Aorta (tissue), 5 donors: ENCODE data around the gene LRMDA. TPM values are rescaled to one million over a fixed set of nuclear protein-coding genes. Genes with fewer than 3 reads are reported as not detected.

Source experiments
- ATAC-seq: fragments of 200-7000 bp; cut with Tn5 transposase; one replicate; pipeline ENCODE4 v1.9.1; 2022; ENCODE audit warnings: moderate library complexity; ENCODE audit not compliant: low FRiP score
- DNase-seq, 2 donors: peaks; one replicate each; pipeline ENCODE4 v3.0.0-alpha.2; 2020
- H3K27ac ChIP-seq, 2 donors: one replicate each; pipeline ENCODE4 v1.5.1; 2013; ENCODE audit warnings: low read length in 2 of 2, mild to moderate bottlenecking in 2 of 2, moderate library complexity in 2 of 2, control low read depth in 1 of 2, inconsistent platforms in 1 of 2, low read depth in 1 of 2
- H3K27me3 ChIP-seq, 2 donors: one replicate each; pipeline ENCODE4 v1.6.1; 2013; ENCODE audit warnings: control low read depth in 1 of 2, low read length in 1 of 2, mild to moderate bottlenecking in 1 of 2, moderate library complexity in 1 of 2; ENCODE audit not compliant: insufficient read depth in 2 of 2, control insufficient read depth in 1 of 2
- H3K36me3 ChIP-seq, 2 donors: one replicate each; pipeline ENCODE4 v1.6.1; 2013; ENCODE audit warnings: control low read depth in 1 of 2, low read length in 1 of 2, mild to moderate bottlenecking in 1 of 2; ENCODE audit not compliant: insufficient read depth in 2 of 2, control insufficient read depth in 1 of 2
- H3K4me1 ChIP-seq, 2 donors: one replicate each; pipeline ENCODE4 v1.6.1; 2013; ENCODE audit warnings: low read length in 2 of 2, control low read depth in 1 of 2, mild to moderate bottlenecking in 1 of 2, moderate library complexity in 1 of 2; ENCODE audit not compliant: insufficient read depth in 2 of 2, control insufficient read depth in 1 of 2
- H3K4me3 ChIP-seq, 2 donors: one replicate each; pipeline ENCODE4 v1.5.1; 2013; ENCODE audit warnings: low read length in 2 of 2, control low read depth in 1 of 2, mild to moderate bottlenecking in 1 of 2
- H3K9me3 ChIP-seq: one replicate; pipeline ENCODE4 v1.6.1; 2013; ENCODE audit warnings: mild to moderate bottlenecking, low read length; ENCODE audit not compliant: control insufficient read depth
- WGBS, 2 donors: extraction: QIAGEN DNeasy Blood & Tissue Kit; methylation state at CpG; one replicate each; pipeline ENCODE4 v1.1.7; 2013; 5-methylcytosine and 5-hydroxymethylcytosine counted together
- intact Hi-C, 2 donors: fragments of 100-400 bp; cut with DNase I; formaldehyde crosslinking; loops; one replicate each; pipeline versions ENCODE4 v1.14.2 to v1.15.0; 2022
- polyA plus RNA-seq, 2 donors: library from polyadenylated mRNA; stranded (reverse); fragments of 200-250 nt; gene quantifications; one replicate each; pipeline ENCODE4 v1.2.3, GENCODE V29; 2013
- total RNA-seq, 2 donors: library from RNA; stranded (reverse); fragmentation: NEBNext Ultra II Directional; extraction: Animal tissue kit (Norgen Biotek cat#: 25700); gene quantifications; one replicate each; pipeline ENCODE4 v1.2.1, GENCODE V29; 2021
- donor health status: healthy with polysubstance abuse.
- donor health status: Bipolar disorder and iron deficiency.
- donor health status: DM: no; HTN: no; CAD: no.
- donor health status: DM: no; HTN: no; CAD: no.
- donor health status: DM: yes; HTN: yes; CAD: no.

Gene LRMDA
- total and polyA plus RNA-seq, 4 donors = 7.4 to 25.7 (median 14.7) TPM

GRCh38 chr10:76411729-76412435 is 980.5 kb downstream of the LRMDA start:
- 60 to 70% methylated on average over 8 of the region's 8 CpGs for WGBS, 2 donors
- Histone ChIP-seq H3K36me3 (no peaks in the 10 kb centered on the region), H3K27ac (peak overlapping the region in 1 of 2 donors; percentile 64), H3K4me1 (peaks cover 4 to 6% of the 10 kb centered on the region in 2 donors), H3K4me3 (no peak overlapping the region), H3K9me3 (no peaks in the 10 kb centered on the region), H3K27me3 (no peaks in the 10 kb centered on the region)
- DNase-seq = peak in 1 of 2 donors; percentile 47
- ATAC-seq = peak; percentile 17
- intact Hi-C loops = no loop called here

DNA sequence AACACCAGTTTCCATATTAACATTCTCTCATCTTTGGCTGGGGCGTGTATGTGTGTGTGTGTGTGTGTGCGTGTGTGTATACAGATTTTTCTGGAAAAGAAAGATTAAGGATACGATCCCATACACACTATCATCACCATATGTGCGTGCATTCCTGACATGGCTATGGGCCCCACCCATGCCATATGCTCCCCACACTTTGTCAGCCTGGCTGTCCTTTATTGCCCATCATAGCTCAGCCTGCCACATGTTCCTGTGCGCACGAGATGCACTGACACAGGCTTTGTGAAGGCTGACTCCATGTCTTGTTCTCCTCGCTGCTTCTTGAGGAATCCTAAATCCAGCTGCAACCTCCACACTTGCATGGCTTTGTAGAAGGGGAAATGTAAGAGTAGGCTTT is 984.1 kb downstream of the LRMDA start:
- intact Hi-C loops = no loop called here
- no peaks in the 10 kb centered on the region for H3K36me3 ChIP-seq
- H3K4me3 ChIP-seq = no peak overlapping the region
- H3K4me1 ChIP-seq = peaks cover 0 to 6% of the 10 kb centered on the region in 2 donors
- WGBS, 2 donors = 96% methylated on average over 7 of the region's 7 CpGs
- H3K27me3 ChIP-seq = no peaks in the 10 kb centered on the region
- no peak for ATAC-seq
- DNase-seq = no peak
- H3K27ac ChIP-seq = peak overlapping the region in 1 of 2 donors; percentile 34
- H3K9me3 ChIP-seq = no peaks in the 10 kb centered on the region

DNA sequence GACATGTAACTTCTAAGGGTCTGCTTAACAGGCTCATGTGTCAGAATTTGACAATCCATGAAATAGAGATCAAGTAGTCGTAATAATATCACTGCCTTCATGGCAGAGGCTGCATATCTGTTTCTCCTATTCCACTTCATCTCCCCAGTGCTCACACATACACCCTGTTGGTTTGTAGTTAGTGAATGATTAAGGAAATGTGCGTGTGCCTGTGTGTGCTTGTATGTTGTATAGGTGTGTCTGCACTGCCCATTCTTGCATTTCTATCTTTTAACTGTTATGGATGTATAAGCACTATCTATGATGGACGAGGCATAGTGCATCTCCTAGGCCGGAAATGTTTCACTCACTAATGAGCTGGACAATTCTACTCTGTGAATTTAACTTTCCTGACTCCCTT is 985.2 kb downstream of the LRMDA start:
- Histone ChIP-seq H3K9me3 (no peaks in the 10 kb centered on the region), H3K27ac (no peak overlapping the region), H3K4me3 (no peak overlapping the region), H3K36me3 (no peaks in the 10 kb centered on the region), H3K4me1 (peaks cover 0 to 3% of the 10 kb centered on the region in 2 donors), H3K27me3 (no peaks in the 10 kb centered on the region)
- DNase-seq (no peak), ATAC-seq (no peak)
- intact Hi-C loops = no loop called here
- 84 to 98% methylated on average over 4 of the region's 4 CpGs for WGBS, 2 donors

- intact Hi-C loops = no loop called here
- no peaks in the 10 kb centered on the region for H3K9me3 ChIP-seq
- no peaks in the 10 kb centered on the region for H3K4me1 ChIP-seq
- H3K27ac ChIP-seq = no peak overlapping the region
- DNase-seq = no peak
- H3K4me3 ChIP-seq = no peak overlapping the region
- WGBS, 2 donors = 95 to 97% methylated on average over 4 of the region's 4 CpGs
- ATAC-seq = no peak
- no peaks in the 10 kb centered on the region for H3K27me3 ChIP-seq
- H3K36me3 ChIP-seq = no peaks in the 10 kb centered on the region
These were observed 989.3 kb downstream of the LRMDA start for GRCh38 chr10:76420725-76421124.

DNA sequence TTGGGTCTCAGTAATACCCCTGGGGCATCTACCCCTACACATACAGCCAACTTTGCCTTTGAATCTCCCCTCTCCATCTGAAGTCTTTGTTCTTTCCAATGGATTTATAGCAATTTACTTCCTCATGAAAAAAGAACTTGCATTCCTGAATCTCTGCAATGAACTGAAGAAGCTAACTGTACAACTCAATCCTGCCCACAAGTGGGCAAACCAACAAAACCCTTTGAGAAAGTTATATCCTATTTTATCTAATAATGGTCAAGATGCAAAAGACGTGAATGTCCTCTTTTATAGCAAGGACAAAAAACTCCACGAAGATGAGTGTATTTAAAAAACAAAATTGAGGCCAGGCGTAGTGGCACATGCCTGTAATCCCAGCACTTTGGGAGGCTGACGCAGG is 991.3 kb downstream of the LRMDA start:
- H3K4me1 ChIP-seq = no peaks in the 10 kb centered on the region
- no peak for DNase-seq
- no peaks in the 10 kb centered on the region for H3K9me3 ChIP-seq
- no peaks in the 10 kb centered on the region for H3K27me3 ChIP-seq
- no peak for ATAC-seq
- intact Hi-C loops = no loop called here
- H3K27ac ChIP-seq = no peak overlapping the region
- WGBS, 2 donors = 83 to 86% methylated on average over 4 of the region's 4 CpGs
- no peaks in the 10 kb centered on the region for H3K36me3 ChIP-seq
- H3K4me3 ChIP-seq = no peak overlapping the region

- DNase-seq (no peak), ATAC-seq (no peak)
- WGBS, 2 donors = 21 to 29% methylated on average over 4 of the region's 4 CpGs
- Histone ChIP-seq H3K9me3 (no peaks in the 10 kb centered on the region), H3K27me3 (no peaks in the 10 kb centered on the region), H3K27ac (peak overlapping the region; percentile 82 to 93), H3K4me1 (peaks cover 4 to 6% of the 10 kb centered on the region in 2 donors), H3K36me3 (no peaks in the 10 kb centered on the region), H3K4me3 (no peak overlapping the region)
- intact Hi-C loops = no loop called here
These were observed 997.3 kb downstream of the LRMDA start for GRCh38 chr10:76428551-76429367.

DNA sequence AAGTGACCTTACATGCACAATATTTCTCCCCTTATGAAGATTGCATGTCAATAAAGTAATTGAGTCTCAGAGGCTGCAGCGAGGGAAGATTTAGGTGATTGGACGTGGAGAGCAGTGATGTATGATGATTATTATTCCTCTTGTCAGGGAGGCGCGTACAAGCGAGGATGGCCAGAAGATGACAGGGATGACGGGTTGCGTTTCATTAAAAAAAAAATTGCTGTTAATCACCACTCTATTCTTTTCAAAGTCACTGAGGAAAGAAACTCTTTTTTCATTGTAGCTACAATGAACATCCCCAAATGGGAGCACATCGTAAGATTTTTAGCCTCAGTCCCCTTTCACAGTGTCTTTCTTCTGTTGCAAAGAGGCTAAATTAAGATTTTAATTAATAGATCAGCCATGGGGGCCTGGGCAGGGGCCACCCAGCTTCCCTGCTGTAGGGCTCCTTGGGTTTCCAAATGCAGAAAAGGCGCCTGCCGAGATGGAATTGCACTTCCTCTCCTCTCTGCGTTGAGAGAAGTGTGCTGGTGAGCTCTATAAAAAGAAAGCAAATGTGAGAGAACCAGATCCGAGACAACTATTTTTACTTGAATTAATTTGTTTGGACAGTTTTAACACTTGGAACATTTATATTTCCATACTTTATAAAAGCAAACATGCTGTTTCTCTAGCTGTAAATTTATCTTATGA is 998.1 kb downstream of the LRMDA start:
- Histone ChIP-seq H3K4me1 (peaks cover 4 to 6% of the 10 kb centered on the region in 2 donors), H3K9me3 (no peaks in the 10 kb centered on the region), H3K4me3 (no peak overlapping the region), H3K27ac (peak overlapping the region; percentile 82 to 95), H3K27me3 (no peaks in the 10 kb centered on the region), H3K36me3 (no peaks in the 10 kb centered on the region)
- DNase-seq (no peak), ATAC-seq (peak; percentile 65)
- WGBS, 2 donors = 30 to 31% methylated on average over 12 of the region's 12 CpGs
- intact Hi-C loops = no loop called here

DNA sequence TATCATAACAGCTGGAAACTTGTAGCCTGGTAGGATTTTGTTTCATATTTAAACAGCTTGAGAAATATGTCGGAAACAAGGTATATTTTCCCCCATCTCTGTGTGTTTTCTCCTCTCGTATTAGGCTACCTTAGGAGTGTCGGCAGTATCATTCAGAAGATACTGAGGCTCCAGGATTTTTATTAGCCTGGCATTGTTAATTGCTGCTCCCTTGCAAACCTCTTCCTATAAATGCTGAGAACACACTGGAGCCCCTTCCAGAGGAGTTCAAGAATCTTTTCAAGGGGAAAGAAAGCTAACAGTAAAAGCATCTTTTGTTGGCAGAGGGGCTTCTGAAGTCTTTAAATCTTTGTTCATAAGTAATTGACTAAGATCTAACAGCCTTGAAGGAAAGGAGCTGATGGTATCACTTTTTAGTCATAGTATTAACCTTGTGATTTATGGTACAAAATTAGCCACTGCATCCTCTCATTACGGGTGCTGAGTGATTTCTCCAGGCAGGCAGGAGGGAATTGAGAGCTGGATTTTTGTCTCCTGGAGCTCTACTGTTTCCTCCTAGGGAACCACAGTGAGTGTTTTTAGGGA is 998.7 kb downstream of the LRMDA start:
- intact Hi-C loops = no loop called here
- H3K4me1 ChIP-seq = peaks cover 4 to 6% of the 10 kb centered on the region in 2 donors
- no peak for DNase-seq
- no peak overlapping the region for H3K4me3 ChIP-seq
- no peaks in the 10 kb centered on the region for H3K36me3 ChIP-seq
- no peak for ATAC-seq
- H3K27me3 ChIP-seq = no peaks in the 10 kb centered on the region
- 1 to 3% methylated on average over 4 of the region's 4 CpGs for WGBS, 2 donors
- H3K9me3 ChIP-seq = no peaks in the 10 kb centered on the region
- H3K27ac ChIP-seq = peak overlapping the region; percentile 73 to 95
